HG03575 (cell line): ENCODE data around the gene ENPEP.
"Not testable (repeated sequence)": the region's sequence is repeated elsewhere in the genome, so short reads cannot be mapped to it uniquely, and the experiment has no call there.

Source experiments
- ATAC-seq: cut with Tn5 transposase; IDR thresholded peaks from one replicate; pipeline ENCODE4 v1.9.1; 2021; ENCODE audit not compliant: unreplicated experiment, insufficient number of reproducible peaks, low FRiP score; ENCODE audit errors: extremely low read depth

The ENPEP gene

GRCh38 chr4:110514889-110515479, 39.0 kb downstream of the ENPEP start:
- ATAC-seq: no peak

- no peak for ATAC-seq
Measured at GRCh38 chr4:110515676-110516075, 39.7 kb downstream of the ENPEP start.

GRCh38 chr4:110516106-110516922, 40.4 kb downstream of the ENPEP start:
- peak; percentile 69 for ATAC-seq

- ATAC-seq: no peak
Measured at GRCh38 chr4:110518889-110519490, 43.0 kb downstream of the ENPEP start.

GRCh38 chr4:110520886-110521285, 44.9 kb downstream of the ENPEP start:
- no peak for ATAC-seq

- ATAC-seq: no peak
Measured at GRCh38 chr4:110526589-110526988, 50.6 kb downstream of the ENPEP start.

GRCh38 chr4:110527156-110527555, 51.2 kb downstream of the ENPEP start:
- no peak for ATAC-seq

- ATAC-seq: no peak
Measured at GRCh38 chr4:110532901-110533589, 57.1 kb downstream of the ENPEP start.

GRCh38 chr4:110533590-110533910, 57.6 kb downstream of the ENPEP start:
- no peak for ATAC-seq

- ATAC-seq: no peak
Measured at GRCh38 chr4:110533940-110534339, 58.0 kb downstream of the ENPEP start.

GRCh38 chr4:110540581-110540980, 64.6 kb downstream of the ENPEP start:
- ATAC-seq: no peak

- no peak for ATAC-seq
Measured at GRCh38 chr4:110540982-110541451, 65.1 kb downstream of the ENPEP start.

GRCh38 chr4:110543577-110543976, 67.6 kb downstream of the ENPEP start:
- ATAC-seq: no peak

GRCh38 chr4:110544594-110544993, 68.6 kb downstream of the ENPEP start:
- no peak for ATAC-seq

GRCh38 chr4:110550260-110550659, 74.3 kb downstream of the ENPEP start:
- ATAC-seq: no peak

- no peak for ATAC-seq
Measured at GRCh38 chr4:110553197-110553596, 77.2 kb downstream of the ENPEP start.

GRCh38 chr4:110567214-110567613, 91.3 kb downstream of the ENPEP start:
- no peak for ATAC-seq

- not testable (repeated sequence) for ATAC-seq
Measured at GRCh38 chr4:110576696-110577095, 100.7 kb downstream of the ENPEP start.

GRCh38 chr4:110586131-110586850, 110.3 kb downstream of the ENPEP start:
- ATAC-seq: no peak
